NCI-H1417 treated with DMSO at 0.1 percent for 48 hours (cell line): ENCODE data around the gene ZBED4.

ENCODE experiments used
- DNase-seq: peaks from one replicate; lab custom pipeline; 2025; lab: John Stamatoyannopoulos, UW

Gene ZBED4

GRCh38 chr22:49934891-49935557, 81.4 kb downstream of the ZBED4 start:
- no peak for DNase-seq

GRCh38 chr22:49935561-49935960, 81.9 kb downstream of the ZBED4 start:
- no peak for DNase-seq

GRCh38 chr22:49936018-49936972, 82.7 kb downstream of the ZBED4 start:
- no peak for DNase-seq

- DNase-seq = no peak
Observed at GRCh38 chr22:49936973-49937757, 83.5 kb downstream of the ZBED4 start.

- DNase-seq = no peak
Observed at GRCh38 chr22:49937758-49938564, 84.3 kb downstream of the ZBED4 start.

GRCh38 chr22:49938565-49939136, 85.0 kb downstream of the ZBED4 start:
- DNase-seq = no peak
